HL-60 (cell line): ENCODE data around the gene FAM53B.

Experiments used
- DNase-seq, 2 experiments: peaks; one replicate each; pipeline ENCODE4 v3.0.0-alpha.2; 2010 to 2020; ENCODE audit warnings: low read depth in 1 of 2, low spot score in 1 of 2
- H3K27ac ChIP-seq: fragments of 250-450 bp; sonication (Bioruptor Pico); replicated peaks from 2 replicates; pipeline ENCODE4 v1.5.1; 2020; ENCODE audit warnings: mild to moderate bottlenecking, moderate library complexity
- H3K27me3 ChIP-seq: fragments of 250-450 bp; sonication (Bioruptor Pico); 2 replicates; pipeline ENCODE4 v1.5.1; 2021; ENCODE audit warnings: mild to moderate bottlenecking, moderate library complexity; ENCODE audit not compliant: insufficient read depth, poor library complexity, severe bottlenecking
- H3K4me3 ChIP-seq: replicated peaks from 2 replicates; pipeline ENCODE4 v1.5.1; 2011; ENCODE audit warnings: mild to moderate bottlenecking, control low read depth, low read length; ENCODE audit not compliant: insufficient read depth
- GABPA ChIP-seq: IDR thresholded peaks from 2 replicates; pipeline ENCODE4 v1.6.1; 2012; ENCODE audit warnings: low read depth
- POLR2AphosphoS5 ChIP-seq: IDR thresholded peaks from 2 replicates; pipeline ENCODE4 v1.6.1; 2012; ENCODE audit warnings: low read depth
- SPI1 ChIP-seq: IDR thresholded peaks from 2 replicates; pipeline ENCODE4 v1.6.1; 2012; ENCODE audit warnings: low read depth, mild to moderate bottlenecking, borderline replicate concordance
- TF ChIP-seq, protein P1 (sequence below): IDR thresholded peaks from 2 replicates; pipeline ENCODE4 v1.6.1; 2012; ENCODE audit warnings: low read depth; ENCODE audit not compliant: insufficient replicate concordance
- TF ChIP-seq, protein P2 (sequence below): IDR thresholded peaks from one replicate; pipeline ENCODE4 v1.5.1; 2011; ENCODE audit warnings: low read length, control low read depth, inconsistent platforms; ENCODE audit not compliant: insufficient read depth

Gene FAM53B

DNA sequence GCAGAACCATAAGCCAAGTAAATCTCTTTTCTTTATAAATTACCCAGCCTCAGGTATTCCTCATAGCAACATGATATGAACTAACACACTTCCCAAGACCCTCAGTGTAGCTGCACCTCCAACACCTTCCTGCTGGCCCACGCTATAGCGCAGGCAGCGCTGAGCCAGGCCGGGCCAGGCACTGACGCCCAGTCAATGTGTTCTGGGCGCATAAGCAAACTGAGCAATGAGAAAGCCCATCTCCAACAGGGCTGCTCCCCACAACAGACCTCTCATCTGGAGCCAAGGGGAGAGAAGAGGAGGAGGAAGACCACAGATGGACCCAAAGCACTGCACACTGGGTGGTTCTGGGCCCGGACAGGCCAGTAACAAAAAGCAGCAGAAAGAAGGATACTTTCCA is 40.8 kb downstream of the FAM53B start:
- Histone ChIP-seq H3K27me3 (no peaks in the 10 kb centered on the region), H3K4me3 (no peak overlapping the region), H3K27ac (peak overlapping the region; percentile 72; the same call in 1 of the 2 replicates)
- no peak for DNase-seq
- no peak for TF ChIP-seq SPI1
- no peak for TF ChIP-seq POLR2AphosphoS5
- TF ChIP-seq, protein P1, sequence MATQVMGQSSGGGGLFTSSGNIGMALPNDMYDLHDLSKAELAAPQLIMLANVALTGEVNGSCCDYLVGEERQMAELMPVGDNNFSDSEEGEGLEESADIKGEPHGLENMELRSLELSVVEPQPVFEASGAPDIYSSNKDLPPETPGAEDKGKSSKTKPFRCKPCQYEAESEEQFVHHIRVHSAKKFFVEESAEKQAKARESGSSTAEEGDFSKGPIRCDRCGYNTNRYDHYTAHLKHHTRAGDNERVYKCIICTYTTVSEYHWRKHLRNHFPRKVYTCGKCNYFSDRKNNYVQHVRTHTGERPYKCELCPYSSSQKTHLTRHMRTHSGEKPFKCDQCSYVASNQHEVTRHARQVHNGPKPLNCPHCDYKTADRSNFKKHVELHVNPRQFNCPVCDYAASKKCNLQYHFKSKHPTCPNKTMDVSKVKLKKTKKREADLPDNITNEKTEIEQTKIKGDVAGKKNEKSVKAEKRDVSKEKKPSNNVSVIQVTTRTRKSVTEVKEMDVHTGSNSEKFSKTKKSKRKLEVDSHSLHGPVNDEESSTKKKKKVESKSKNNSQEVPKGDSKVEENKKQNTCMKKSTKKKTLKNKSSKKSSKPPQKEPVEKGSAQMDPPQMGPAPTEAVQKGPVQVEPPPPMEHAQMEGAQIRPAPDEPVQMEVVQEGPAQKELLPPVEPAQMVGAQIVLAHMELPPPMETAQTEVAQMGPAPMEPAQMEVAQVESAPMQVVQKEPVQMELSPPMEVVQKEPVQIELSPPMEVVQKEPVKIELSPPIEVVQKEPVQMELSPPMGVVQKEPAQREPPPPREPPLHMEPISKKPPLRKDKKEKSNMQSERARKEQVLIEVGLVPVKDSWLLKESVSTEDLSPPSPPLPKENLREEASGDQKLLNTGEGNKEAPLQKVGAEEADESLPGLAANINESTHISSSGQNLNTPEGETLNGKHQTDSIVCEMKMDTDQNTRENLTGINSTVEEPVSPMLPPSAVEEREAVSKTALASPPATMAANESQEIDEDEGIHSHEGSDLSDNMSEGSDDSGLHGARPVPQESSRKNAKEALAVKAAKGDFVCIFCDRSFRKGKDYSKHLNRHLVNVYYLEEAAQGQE = no peak
- TF ChIP-seq, protein P2, sequence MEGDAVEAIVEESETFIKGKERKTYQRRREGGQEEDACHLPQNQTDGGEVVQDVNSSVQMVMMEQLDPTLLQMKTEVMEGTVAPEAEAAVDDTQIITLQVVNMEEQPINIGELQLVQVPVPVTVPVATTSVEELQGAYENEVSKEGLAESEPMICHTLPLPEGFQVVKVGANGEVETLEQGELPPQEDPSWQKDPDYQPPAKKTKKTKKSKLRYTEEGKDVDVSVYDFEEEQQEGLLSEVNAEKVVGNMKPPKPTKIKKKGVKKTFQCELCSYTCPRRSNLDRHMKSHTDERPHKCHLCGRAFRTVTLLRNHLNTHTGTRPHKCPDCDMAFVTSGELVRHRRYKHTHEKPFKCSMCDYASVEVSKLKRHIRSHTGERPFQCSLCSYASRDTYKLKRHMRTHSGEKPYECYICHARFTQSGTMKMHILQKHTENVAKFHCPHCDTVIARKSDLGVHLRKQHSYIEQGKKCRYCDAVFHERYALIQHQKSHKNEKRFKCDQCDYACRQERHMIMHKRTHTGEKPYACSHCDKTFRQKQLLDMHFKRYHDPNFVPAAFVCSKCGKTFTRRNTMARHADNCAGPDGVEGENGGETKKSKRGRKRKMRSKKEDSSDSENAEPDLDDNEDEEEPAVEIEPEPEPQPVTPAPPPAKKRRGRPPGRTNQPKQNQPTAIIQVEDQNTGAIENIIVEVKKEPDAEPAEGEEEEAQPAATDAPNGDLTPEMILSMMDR = no peak
- TF ChIP-seq GABPA = no peak

DNA sequence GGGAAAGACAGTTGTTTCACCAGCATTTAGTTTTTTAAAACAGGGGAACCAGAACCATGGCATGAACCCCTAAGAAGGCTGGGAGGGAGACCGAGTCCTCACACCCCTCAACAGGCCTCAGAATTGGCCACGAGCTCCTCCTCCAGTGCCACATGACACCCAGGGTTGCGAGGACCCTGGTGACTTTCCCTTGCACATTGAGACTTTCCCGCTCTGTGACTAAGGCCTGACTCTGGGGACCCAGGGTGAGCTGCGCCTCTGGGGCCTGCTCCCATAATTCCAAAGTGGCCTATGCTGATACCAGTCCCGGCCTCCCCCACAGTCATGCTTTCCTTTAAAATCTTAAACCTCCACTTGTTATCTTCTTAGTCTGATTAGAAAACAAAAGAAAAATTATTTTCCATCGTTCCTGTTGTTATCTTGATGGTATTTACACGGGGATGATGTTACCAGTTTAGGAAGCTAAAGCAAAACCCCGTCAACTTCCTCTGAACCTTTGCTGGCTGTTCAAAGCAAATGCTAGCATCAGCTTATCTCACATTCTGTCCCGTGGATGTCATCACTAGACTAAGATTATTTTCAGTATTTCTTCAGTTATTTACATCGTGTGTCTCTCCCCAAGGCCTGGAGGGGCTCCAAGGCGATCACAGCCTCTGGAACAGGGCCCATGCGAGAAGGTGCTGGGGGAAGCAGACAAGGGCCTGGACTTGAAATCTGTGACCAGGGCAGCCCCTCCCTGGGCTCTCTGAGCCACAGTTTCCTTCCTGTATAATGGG is 42.1 kb downstream of the FAM53B start:
- TF ChIP-seq GABPA (no peak), SPI1 (no peak), POLR2AphosphoS5 (no peak)
- TF ChIP-seq, protein P2 = no peak
- TF ChIP-seq, protein P1 = no peak
- H3K4me3 ChIP-seq = no peak overlapping the region
- no peak for DNase-seq
- peak overlapping the region; percentile 85 for H3K27ac ChIP-seq
- H3K27me3 ChIP-seq = no peaks in the 10 kb centered on the region

DNA sequence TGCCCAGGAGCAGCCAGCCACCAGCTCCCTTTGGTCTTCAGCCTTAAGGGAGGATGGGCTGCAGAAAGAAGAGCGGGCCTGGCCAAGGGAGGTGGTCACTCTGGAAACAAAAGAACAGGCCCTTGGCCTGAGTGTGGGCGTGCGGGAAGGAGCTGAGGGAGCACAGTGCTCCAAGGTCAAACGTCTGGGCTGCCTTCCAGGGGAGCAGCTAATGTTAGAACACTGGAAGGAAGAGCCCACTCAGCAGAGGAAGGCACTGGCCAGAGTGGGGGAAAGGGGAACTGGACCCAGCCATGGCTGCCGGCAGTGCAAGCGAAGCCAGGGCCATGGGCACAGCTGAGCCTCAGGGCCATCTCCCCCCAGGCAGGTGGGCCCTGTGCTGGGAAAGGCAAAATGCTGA is 42.7 kb downstream of the FAM53B start:
- H3K27ac ChIP-seq = peak overlapping the region; percentile 85
- H3K27me3 ChIP-seq = no peaks in the 10 kb centered on the region
- DNase-seq = no peak
- no peak overlapping the region for H3K4me3 ChIP-seq
- TF ChIP-seq, protein P1 = no peak
- TF ChIP-seq, protein P2 = no peak
- TF ChIP-seq SPI1 = peak; percentile 56; the same call in 1 of the 2 replicates
- no peak for TF ChIP-seq POLR2AphosphoS5
- TF ChIP-seq GABPA = no peak
